ENCODE results near the gene NSG1.

NSG1 gene

GRCh38 chr4:4439782-4440181 is 52.9 kb downstream of the NSG1 start:
- no peak for TF ChIP-seq CTCF (IDR thresholded peaks at IDR 0.05; ENCODE audit: low read depth, low read length)
- no peak overlapping the region for H3K27ac ChIP-seq
- peaks cover 15% of the 10 kb centered on the region for H3K36me3 ChIP-seq

GRCh38 chr4:4440333-4441061 is 53.6 kb downstream of the NSG1 start:
- Histone ChIP-seq H3K9me3 (ENCODE audit: severe bottlenecking) (no peaks in the 10 kb centered on the region), H3K27me3 (ENCODE audit: insufficient read depth, low read depth, severe bottlenecking) (no peaks in the 10 kb centered on the region), H3K4me3 (ENCODE audit: low read depth, low read length) (no peak overlapping the region), H3K36me3 (peaks cover 12% of the 10 kb centered on the region), H3K27ac (no peak overlapping the region)
- no peak for DNase-seq
- TF ChIP-seq CTCF (IDR thresholded peaks at IDR 0.05; ENCODE audit: low read depth, low read length): no peak

More at GRCh38 chr4:4439782-4440181, 52.9 kb downstream of the NSG1 start:
- no peak overlapping the region for H3K4me3 ChIP-seq (ENCODE audit: low read depth, low read length)
- H3K9me3 ChIP-seq (ENCODE audit: severe bottlenecking): no peaks in the 10 kb centered on the region
- no peak for DNase-seq
- H3K27me3 ChIP-seq (ENCODE audit: insufficient read depth, low read depth, severe bottlenecking): no peaks in the 10 kb centered on the region

- Histone ChIP-seq H3K4me3 (ENCODE audit: low read depth, low read length) (no peak overlapping the region), H3K27ac (no peak overlapping the region), H3K36me3 (no peaks in the 10 kb centered on the region; the same call in 1 of the 2 replicates), H3K9me3 (ENCODE audit: severe bottlenecking) (no peaks in the 10 kb centered on the region), H3K27me3 (ENCODE audit: insufficient read depth, low read depth, severe bottlenecking) (no peaks in the 10 kb centered on the region)
- no peak for TF ChIP-seq CTCF (IDR thresholded peaks at IDR 0.05; ENCODE audit: low read depth, low read length)
- DNase-seq: no peak
Observed at GRCh38 chr4:4443821-4444220, 56.9 kb downstream of the NSG1 start.

- no peaks in the 10 kb centered on the region for H3K9me3 ChIP-seq (ENCODE audit: severe bottlenecking)
- no peaks in the 10 kb centered on the region; the same call in 1 of the 2 replicates for H3K36me3 ChIP-seq
- H3K27me3 ChIP-seq (ENCODE audit: insufficient read depth, low read depth, severe bottlenecking): no peaks in the 10 kb centered on the region
- TF ChIP-seq CTCF (IDR thresholded peaks at IDR 0.05; ENCODE audit: low read depth, low read length): no peak
- DNase-seq: no peak
- H3K4me3 ChIP-seq (ENCODE audit: low read depth, low read length): no peak overlapping the region
- no peak overlapping the region for H3K27ac ChIP-seq
Observed at GRCh38 chr4:4446434-4446833, 59.5 kb downstream of the NSG1 start.

GRCh38 chr4:4455210-4455865 is 68.4 kb downstream of the NSG1 start:
- DNase-seq: no peak
- no peaks in the 10 kb centered on the region for H3K9me3 ChIP-seq (ENCODE audit: severe bottlenecking)
- TF ChIP-seq CTCF (IDR thresholded peaks at IDR 0.05; ENCODE audit: low read depth, low read length): no peak
- H3K27ac ChIP-seq: no peak overlapping the region
- peaks cover 50% of the 10 kb centered on the region for H3K36me3 ChIP-seq
- H3K27me3 ChIP-seq (ENCODE audit: insufficient read depth, low read depth, severe bottlenecking): no peaks in the 10 kb centered on the region
- no peak overlapping the region for H3K4me3 ChIP-seq (ENCODE audit: low read depth, low read length)

All from WERI-Rb-1 (cell line).